GM12874 (cell line): Measurements from ENCODE around the gene STK39.

ENCODE experiments used
- TF ChIP-seq, protein P1 (sequence below): IDR thresholded peaks from 2 replicates; pipeline ENCODE4 v1.5.1; 2011; ENCODE audit warnings: low read depth, mild to moderate bottlenecking, control low read depth, low read length, moderate library complexity; ENCODE audit not compliant: insufficient read depth

The STK39 gene

DNA sequence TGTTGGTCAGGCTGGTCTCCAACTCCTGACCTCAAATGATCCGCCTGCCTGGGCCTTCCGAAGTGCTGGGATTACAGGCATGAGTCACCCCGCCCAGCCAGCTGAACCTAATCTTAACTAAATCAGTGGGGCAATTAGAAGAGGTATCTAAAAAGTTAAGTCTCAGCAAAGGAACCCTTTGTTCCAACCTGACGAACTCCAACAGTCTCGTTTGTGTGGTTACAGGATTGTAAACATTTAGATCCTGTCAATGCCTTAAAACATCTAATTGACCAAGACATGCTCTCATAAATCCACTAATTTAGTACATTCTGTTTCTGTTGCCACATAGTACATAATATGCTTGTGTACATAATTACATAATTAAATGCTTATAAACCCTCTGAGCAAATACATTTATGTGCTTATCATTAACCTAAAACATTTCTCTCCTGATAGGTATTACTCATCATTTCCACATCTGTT lies 31.1 kb upstream of the STK39 start:
- TF ChIP-seq, protein P1, sequence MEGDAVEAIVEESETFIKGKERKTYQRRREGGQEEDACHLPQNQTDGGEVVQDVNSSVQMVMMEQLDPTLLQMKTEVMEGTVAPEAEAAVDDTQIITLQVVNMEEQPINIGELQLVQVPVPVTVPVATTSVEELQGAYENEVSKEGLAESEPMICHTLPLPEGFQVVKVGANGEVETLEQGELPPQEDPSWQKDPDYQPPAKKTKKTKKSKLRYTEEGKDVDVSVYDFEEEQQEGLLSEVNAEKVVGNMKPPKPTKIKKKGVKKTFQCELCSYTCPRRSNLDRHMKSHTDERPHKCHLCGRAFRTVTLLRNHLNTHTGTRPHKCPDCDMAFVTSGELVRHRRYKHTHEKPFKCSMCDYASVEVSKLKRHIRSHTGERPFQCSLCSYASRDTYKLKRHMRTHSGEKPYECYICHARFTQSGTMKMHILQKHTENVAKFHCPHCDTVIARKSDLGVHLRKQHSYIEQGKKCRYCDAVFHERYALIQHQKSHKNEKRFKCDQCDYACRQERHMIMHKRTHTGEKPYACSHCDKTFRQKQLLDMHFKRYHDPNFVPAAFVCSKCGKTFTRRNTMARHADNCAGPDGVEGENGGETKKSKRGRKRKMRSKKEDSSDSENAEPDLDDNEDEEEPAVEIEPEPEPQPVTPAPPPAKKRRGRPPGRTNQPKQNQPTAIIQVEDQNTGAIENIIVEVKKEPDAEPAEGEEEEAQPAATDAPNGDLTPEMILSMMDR, result no peak

DNA sequence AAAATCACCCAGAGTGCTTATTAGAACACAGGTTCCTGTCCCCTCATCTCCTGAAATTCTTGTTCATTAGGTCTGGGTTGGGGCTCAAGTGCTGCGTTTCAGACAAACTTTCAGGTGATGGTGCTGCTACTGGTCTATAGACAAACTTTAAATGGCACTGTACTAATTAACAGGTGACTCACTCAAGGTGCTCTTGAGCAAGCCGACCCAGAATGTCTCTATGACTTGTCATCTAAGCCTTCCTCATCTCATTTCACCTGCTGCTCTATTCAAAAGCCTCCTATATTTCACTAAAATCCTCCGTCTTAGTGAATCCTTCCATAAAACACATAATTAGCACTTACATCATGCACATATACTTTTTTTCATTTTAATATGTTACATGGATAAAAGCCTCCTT lies 29.9 kb upstream of the STK39 start:
- TF ChIP-seq, protein P1, result no peak

DNA sequence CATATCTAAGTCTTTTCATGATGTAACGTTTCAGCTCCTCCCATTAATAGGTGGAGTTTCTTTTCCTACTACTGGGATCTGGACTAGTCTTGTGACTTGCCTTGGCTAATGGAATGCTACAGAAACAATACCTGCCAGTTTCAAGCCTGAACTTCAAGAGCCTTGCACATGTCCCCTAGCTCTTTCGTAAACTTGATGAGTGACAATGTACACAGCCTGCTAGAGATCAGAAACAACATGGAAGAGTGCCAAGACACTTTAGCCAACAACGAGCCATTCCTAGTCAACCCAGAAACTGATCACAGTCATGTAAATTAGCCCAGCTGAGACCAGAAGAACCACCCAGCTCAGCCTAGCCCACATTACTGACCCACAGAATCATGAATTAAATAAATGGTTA lies 24.8 kb upstream of the STK39 start:
- TF ChIP-seq, protein P1, result no peak

DNA sequence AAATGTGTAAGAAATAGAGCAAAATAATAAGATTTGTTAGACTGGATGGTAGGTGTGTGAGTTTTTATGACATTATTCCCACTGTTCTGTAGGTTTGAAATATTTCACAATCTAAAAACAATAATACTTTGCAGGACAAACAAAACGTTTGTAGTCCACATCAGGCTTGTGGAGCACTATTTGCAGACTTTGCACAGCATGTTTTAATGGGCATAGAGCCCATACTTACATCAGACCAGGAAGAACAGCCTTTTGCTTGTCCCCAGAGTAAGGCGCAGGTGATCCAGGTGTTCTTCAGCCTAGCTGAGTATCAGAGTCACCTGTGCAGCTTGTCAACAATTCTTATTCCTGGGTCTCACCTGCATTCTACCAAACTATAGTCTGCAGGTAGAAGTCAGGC lies 9.1 kb upstream of the STK39 start:
- TF ChIP-seq, protein P1, result no peak

DNA sequence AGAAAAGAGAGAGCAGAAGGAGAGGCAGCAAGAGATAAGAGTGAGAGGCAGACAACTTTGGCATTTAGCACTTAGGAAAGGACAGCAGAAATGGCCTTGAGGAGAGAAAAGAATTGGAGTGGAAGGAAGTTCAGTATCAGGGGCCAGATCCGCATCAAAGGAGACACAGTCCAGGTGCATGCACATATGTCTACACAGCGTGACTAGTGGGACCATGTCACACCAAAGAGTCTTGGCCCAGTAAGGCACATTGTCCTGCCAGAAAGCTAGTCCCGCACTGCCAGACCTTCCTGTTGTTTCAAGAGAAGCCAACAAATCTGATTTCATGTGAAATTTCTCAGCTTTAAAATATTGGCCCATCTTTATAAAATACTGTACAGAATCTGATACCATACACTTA lies 8.5 kb upstream of the STK39 start:
- TF ChIP-seq, protein P1, result no peak

DNA sequence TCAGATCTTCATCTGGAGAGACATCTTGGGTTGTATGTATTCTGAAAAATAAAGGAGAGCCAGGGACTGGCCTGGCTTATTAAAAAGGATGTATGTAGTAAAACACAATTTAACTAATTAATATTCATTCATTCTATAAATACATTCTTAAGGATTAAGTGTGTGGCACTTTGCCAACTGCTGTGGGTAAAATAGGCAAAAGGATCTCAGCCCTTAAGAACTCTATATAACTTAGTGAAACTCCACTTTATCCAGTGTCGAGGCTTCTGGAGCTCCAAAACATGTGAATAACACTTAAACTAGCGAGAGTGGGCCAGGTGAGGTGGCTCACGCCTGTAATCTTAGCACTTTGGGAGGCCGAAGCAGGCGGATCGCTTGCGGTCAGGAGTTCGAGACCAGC lies 7.7 kb upstream of the STK39 start:
- TF ChIP-seq, protein P1, result no peak

DNA sequence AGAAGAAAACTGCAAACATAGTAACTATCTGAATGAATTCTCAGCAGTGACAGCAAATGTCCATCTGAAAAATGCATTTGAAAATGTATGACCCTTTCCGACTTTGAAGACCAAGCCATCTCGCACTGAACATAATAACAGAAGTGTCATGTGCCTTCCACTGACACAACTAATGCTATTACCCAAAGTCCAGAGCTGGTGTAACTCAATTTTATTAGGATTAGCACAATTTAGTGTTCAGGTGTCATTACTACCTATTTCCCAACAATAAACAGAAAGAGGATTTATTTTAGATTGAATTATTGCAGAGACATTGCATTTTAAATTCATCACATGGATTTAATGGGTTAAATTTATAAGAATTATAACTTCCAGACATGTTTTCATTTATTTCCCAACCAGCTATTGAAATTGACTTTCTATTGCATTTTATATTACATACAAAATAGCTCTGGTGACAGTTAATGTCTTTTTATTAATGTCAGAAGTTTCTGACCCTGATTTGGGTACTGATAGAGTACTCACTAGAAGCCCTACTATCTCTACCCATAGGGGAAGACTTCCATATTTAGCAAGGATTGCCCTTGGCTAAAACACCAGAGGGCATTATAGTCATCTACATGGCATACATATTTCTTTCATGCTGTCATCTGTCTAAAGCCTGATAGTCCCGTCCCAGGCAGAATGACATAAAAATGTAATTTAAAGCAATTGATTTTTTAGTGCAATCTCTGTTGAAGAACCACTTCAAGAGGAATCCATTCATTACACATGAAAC lies 7.0 kb upstream of the STK39 start:
- TF ChIP-seq, protein P1, result no peak

DNA sequence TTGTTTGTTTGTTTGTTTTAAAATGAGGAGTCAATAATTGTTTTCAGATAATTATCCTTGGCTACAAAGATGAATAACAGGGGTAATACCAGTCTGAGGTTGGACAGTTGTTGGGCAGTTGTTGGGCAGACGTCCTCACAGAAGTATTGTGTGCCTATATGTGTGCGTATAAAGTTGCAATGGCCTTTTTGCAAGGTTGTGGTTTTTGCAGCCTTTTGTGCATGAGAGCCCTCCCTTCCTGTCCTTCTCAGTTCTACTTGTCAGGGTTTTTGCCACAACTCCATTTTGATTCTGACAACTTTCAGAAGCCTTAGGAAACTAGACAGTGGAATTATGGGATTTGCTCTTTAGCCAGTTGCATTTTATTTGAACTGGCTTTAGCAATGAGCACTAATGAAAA lies 6.0 kb upstream of the STK39 start:
- TF ChIP-seq, protein P1, result no peak
